ENCODE measurements around the gene ANXA6. TPM values are rescaled to one million over a fixed set of nuclear protein-coding genes. Genes with fewer than 3 reads are reported as not detected.

The ANXA6 gene
- total RNA-seq, 1 experiment from 2014 or later = 98.7 TPM

GRCh38 chr5:151174612-151175101, 17.1 kb upstream of the ANXA6 start:
- no CpG with 5 or more reads among the region's 15 CpGs for WGBS (ENCODE audit: extremely low coverage, insufficient read length, low lambda C conversion rate)
- Histone ChIP-seq H3K23me2 (ENCODE audit: insufficient read length, low read depth, low read length, poor library complexity, severe bottlenecking) (no peaks in the 10 kb centered on the region), H3T11ph (ENCODE audit: low read length) (no peak overlapping the region), H3K56ac (ENCODE audit: insufficient read length, low read depth, low read length) (no peak overlapping the region), H3K27me3 (ENCODE audit: insufficient read depth, low read length) (no peaks in the 10 kb centered on the region), H3K14ac (ENCODE audit: insufficient read depth, low read length) (no peak overlapping the region), H3K4ac (ENCODE audit: low read depth, low read length) (no peak overlapping the region), H2BK20ac (ENCODE audit: low read depth, low read length, poor library complexity, severe bottlenecking) (no peak overlapping the region), H4K91ac (ENCODE audit: insufficient read length, low read depth, low read length) (no peak overlapping the region), H3K27ac (ENCODE audit: insufficient read length, low read depth, low read length) (no peak overlapping the region), H4K20me1 (ENCODE audit: control insufficient read depth, insufficient read depth, insufficient read length) (no peaks in the 10 kb centered on the region), H2AK5ac (ENCODE audit: insufficient read length, low read length) (no peak overlapping the region), H2BK12ac (ENCODE audit: insufficient read length, low read depth, low read length) (no peak overlapping the region), H2BK120ac (ENCODE audit: low read depth, low read length, poor library complexity, severe bottlenecking) (no peak overlapping the region), H3K9ac (ENCODE audit: extremely low read depth, insufficient read length, low read length) (no peak overlapping the region), H2BK15ac (ENCODE audit: low read depth, low read length) (no peak overlapping the region), H3K4me2 (ENCODE audit: insufficient read depth, insufficient read length, low read length) (no peak overlapping the region), H3K79me2 (ENCODE audit: insufficient read depth, low read length) (no peaks in the 10 kb centered on the region), H3K4me1 (ENCODE audit: insufficient read depth, low read length) (no peaks in the 10 kb centered on the region), H2AFZ (ENCODE audit: low read length) (no peak overlapping the region), H4K5ac (ENCODE audit: insufficient read length, low read depth, low read length) (no peak overlapping the region), H2BK5ac (ENCODE audit: insufficient read length, low read length) (no peak overlapping the region), H3K9me3 (ENCODE audit: control insufficient read depth, low read depth, low read length) (no peaks in the 10 kb centered on the region), H3K79me1 (ENCODE audit: insufficient read depth, low read depth, low read length, poor library complexity, severe bottlenecking) (no peaks in the 10 kb centered on the region), H3K23ac (ENCODE audit: insufficient read length, low read depth, low read length) (no peak overlapping the region), H3K18ac (ENCODE audit: insufficient read length, low read depth, low read length) (no peak overlapping the region), H4K8ac (replicated peaks; ENCODE audit: insufficient read length, low read depth, low read length) (no peak overlapping the region)
- peak; percentile 93 for DNase-seq
- Mint-ChIP-seq H3K9me3 (no peaks in the 10 kb centered on the region), H3K27me3 (ENCODE audit: low read depth) (peaks cover 3% of the 10 kb centered on the region; the same call in 1 of the 2 replicates), H3K27ac (0 out of 7 replicates have a peak overlapping the region, but pooled peaks of 1 of the 3 experiments have one; percentile 61), H3K4me1 (peaks cover 8 to 11% of the 10 kb centered on the region in 2 experiments), H3K4me3 (no peak overlapping the region), H3K36me3 (ENCODE audit: insufficient read depth in 1 of 3, low read depth in 3 of 3) (no peaks in the 10 kb centered on the region)
- TF ChIP-seq, protein P1, sequence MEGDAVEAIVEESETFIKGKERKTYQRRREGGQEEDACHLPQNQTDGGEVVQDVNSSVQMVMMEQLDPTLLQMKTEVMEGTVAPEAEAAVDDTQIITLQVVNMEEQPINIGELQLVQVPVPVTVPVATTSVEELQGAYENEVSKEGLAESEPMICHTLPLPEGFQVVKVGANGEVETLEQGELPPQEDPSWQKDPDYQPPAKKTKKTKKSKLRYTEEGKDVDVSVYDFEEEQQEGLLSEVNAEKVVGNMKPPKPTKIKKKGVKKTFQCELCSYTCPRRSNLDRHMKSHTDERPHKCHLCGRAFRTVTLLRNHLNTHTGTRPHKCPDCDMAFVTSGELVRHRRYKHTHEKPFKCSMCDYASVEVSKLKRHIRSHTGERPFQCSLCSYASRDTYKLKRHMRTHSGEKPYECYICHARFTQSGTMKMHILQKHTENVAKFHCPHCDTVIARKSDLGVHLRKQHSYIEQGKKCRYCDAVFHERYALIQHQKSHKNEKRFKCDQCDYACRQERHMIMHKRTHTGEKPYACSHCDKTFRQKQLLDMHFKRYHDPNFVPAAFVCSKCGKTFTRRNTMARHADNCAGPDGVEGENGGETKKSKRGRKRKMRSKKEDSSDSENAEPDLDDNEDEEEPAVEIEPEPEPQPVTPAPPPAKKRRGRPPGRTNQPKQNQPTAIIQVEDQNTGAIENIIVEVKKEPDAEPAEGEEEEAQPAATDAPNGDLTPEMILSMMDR (conservative IDR thresholded peaks at IDR 0.05) = no peak
